Adrenal gland (tissue), 12 donors: ENCODE data around the gene FMN1. TPM values are rescaled to one million over a fixed set of nuclear protein-coding genes. Genes with fewer than 3 reads are reported as not detected.

Source experiments
- DNase-seq, 7 donors: peaks; one replicate each; pipeline ENCODE4 v3.0.0-alpha.2; 2019 to 2020
- H3K27ac ChIP-seq, 5 donors: fragments of 200-600 bp; sonication (generic) in 4 of 5; 1 replicate in 3 of 5; 2 replicates in 2 of 5; pipeline versions ENCODE4 v1.5.1 to v1.8.0; 2016 to 2020; ENCODE audit warnings: mild to moderate bottlenecking in 1 of 5
- H3K27me3 ChIP-seq: fragments of 200-600 bp; 2 replicates; pipeline ENCODE4 v1.8.0; 2021
- H3K36me3 ChIP-seq, 2 donors: fragments of 200-600 bp; replicated peaks in 1 of 2; 1 replicate in 1 of 2; 2 replicates in 1 of 2; pipeline versions ENCODE4 v1.5.1 to v1.8.0; 2018 to 2022
- H3K4me1 ChIP-seq, 2 donors: fragments of 200-600 bp; replicated peaks in 1 of 2; 1 replicate in 1 of 2; 2 replicates in 1 of 2; pipeline versions ENCODE4 v1.5.1 to v1.8.0; 2018 to 2021
- H3K4me3 ChIP-seq, 4 donors: fragments of 200-600 bp; sonication (generic) in 3 of 4; one replicate each; pipeline ENCODE4 v1.5.1; 2016 to 2018
- H3K9me3 ChIP-seq, 3 donors: fragments of 200-600 bp; sonication (generic) in 1 of 3; replicated peaks in 1 of 3; 1 replicate in 2 of 3; 2 replicates in 1 of 3; pipeline versions ENCODE4 v1.5.1 to v1.8.0; 2016 to 2021
- POLR2A ChIP-seq, 2 donors: fragments of 450-650 bp; IDR thresholded peaks; one replicate each; pipeline ENCODE4 v1.6.1; 2017; ENCODE audit warnings: antibody characterized with exemption in 2 of 2, mild to moderate bottlenecking in 2 of 2, moderate library complexity in 1 of 2
- WGBS, 4 donors: extraction: QIAGEN DNeasy Blood & Tissue Kit in 2 of 4; methylation state at CpG; one replicate each; pipeline versions ENCODE4 v1.1.5 to v1.1.7; 2013 to 2017; 5-methylcytosine and 5-hydroxymethylcytosine counted together
- intact Hi-C, 2 donors: fragments of 100-400 bp; cut with DNase I; formaldehyde crosslinking; loops; one replicate each; pipeline versions ENCODE4 v1.14.1 to v1.15.0; 2022 to 2023
- polyA plus RNA-seq, 3 donors: library from polyadenylated mRNA; stranded (reverse); fragments of 200-250 nt in 2 of 3; fragments of 350-450 nt in 1 of 3; fragmentation: Illumina TruSeq in 1 of 3; extraction: RNeasy Lipid Tissue Mini Kit (QIAGEN cat#74804) in 1 of 3; gene quantifications; one replicate each; pipeline ENCODE4 v1.2.3, GENCODE V29; 2013 to 2014
- total RNA-seq, 9 donors: library from RNA; depleted of rRNA in 4 of 9; stranded (reverse); fragments of >200 nt in 4 of 9; fragments of 120-200 nt in 1 of 9; fragmentation: NEBNext Ultra II Directional in 1 of 9; extraction: Animal tissue kit (Norgen Biotek cat#: 25700) in 1 of 9; gene quantifications; one replicate each; pipeline versions ENCODE4 v1.1.0 to v1.2.4, GENCODE V29; 2013 to 2023
- TF ChIP-seq, protein P1 (sequence below), 6 experiments: fragments of 450-650 bp in 4 of 6; fragments of 200-600 bp in 2 of 6; sonication (generic) in 1 of 6; IDR thresholded peaks; 1 replicate in 5 of 6; 2 replicates in 1 of 6; pipeline versions ENCODE4 v1.5.1 to v1.8.0; 2016 to 2021; ENCODE audit warnings: antibody characterized with exemption in 6 of 6, mild to moderate bottlenecking in 2 of 6, moderate library complexity in 1 of 6
- donor health status: healthy with polysubstance abuse.
- donor health status: Bipolar disorder and iron deficiency.
- donor health status: DM: yes; HTN: yes; CAD: no.
- donor health status: DM: no; HTN: no; CAD: no.
- donor health status: DM: no; HTN: no; CAD: no.
- donor health status: DM: yes; HTN: yes; CAD: no.

The FMN1 gene
- total and polyA plus RNA-seq, 12 donors: 0.37 to 29.2 (median 11.4) TPM

DNA sequence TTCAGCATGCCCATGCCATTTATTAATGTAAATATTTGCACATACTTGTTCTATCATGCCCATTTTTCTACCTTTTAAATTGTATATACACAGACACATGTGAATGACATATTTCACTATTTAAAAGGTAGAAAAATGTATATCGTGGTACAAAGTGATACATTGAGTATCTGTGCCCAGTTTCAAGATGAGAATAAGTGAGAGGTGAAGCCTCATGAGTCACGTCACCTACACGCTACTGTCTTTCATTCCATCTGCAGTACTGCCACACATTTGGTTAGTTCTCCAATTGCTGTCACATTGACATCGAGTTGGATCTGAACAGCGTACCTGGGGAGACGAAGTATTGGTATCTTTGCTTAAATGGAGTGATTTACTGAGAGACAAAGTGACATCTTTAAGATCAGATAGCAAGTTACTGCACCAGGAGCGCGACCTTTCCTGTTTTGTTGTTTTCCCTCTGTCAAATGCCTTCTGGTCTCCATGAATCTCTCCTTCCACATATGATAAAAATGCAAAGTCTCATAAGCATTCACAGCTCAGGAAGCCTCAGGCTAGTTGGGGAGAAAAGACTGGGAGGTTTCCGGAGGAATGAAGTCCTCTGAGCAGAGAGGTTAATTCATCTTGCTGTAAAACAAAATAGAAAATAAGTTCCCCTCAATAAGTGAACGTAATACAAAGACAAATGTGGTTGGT lies 464.7 kb downstream of the FMN1 start:
- 68 to 73% (median 71%) methylated on average over 10 of the region's 10 CpGs for WGBS, 4 donors
- H3K9me3 ChIP-seq: no peaks in the 10 kb centered on the region
- H3K36me3 ChIP-seq: no peaks in the 10 kb centered on the region
- no peaks in the 10 kb centered on the region for H3K4me1 ChIP-seq
- H3K27ac ChIP-seq: no peak overlapping the region
- intact Hi-C loops: no loop called here
- TF ChIP-seq, protein P1, sequence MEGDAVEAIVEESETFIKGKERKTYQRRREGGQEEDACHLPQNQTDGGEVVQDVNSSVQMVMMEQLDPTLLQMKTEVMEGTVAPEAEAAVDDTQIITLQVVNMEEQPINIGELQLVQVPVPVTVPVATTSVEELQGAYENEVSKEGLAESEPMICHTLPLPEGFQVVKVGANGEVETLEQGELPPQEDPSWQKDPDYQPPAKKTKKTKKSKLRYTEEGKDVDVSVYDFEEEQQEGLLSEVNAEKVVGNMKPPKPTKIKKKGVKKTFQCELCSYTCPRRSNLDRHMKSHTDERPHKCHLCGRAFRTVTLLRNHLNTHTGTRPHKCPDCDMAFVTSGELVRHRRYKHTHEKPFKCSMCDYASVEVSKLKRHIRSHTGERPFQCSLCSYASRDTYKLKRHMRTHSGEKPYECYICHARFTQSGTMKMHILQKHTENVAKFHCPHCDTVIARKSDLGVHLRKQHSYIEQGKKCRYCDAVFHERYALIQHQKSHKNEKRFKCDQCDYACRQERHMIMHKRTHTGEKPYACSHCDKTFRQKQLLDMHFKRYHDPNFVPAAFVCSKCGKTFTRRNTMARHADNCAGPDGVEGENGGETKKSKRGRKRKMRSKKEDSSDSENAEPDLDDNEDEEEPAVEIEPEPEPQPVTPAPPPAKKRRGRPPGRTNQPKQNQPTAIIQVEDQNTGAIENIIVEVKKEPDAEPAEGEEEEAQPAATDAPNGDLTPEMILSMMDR (IDR thresholded peaks at IDR 0.05): no peak
- TF ChIP-seq POLR2A (IDR thresholded peaks at IDR 0.05): no peak
- H3K27me3 ChIP-seq: peaks cover 10% of the 10 kb centered on the region
- no peak overlapping the region for H3K4me3 ChIP-seq
- no peak for DNase-seq

DNA sequence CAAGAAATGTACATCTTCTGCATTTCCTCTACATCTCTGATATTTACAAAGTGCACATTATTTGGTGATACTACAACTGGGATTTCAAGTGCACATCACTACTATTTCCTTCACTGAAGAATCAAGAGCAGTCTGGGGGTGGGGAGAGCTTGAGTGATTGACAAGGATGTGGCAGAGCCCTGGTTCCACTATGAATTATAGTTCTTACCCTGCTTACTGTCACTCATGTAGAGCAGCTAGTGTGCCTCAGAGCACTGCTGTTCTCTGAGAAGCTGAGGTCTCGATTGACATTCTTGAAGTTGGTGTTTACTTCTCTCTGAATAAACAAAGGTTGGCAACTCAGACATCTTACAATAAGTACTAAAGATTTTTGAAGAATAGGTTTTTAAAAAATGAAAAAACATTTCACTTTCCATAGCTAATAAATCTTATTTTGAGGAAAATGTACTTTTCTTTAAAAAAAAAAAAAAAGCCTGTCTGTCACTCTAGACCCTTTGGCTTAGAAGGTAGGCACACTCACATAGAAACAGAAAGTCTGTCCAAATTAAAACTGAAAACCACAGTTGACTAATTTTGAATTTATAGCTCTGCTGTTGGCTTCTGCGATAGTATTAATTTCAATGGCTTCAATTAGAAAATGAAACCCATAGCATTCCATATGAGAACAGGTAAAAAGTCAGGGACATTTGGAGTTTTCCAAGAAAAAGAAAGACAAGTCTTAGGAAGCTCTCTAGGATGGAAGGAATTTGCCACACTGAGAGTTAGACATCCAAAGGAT lies 471.2 kb downstream of the FMN1 start:
- no peaks in the 10 kb centered on the region for H3K36me3 ChIP-seq
- no peak for TF ChIP-seq POLR2A (IDR thresholded peaks at IDR 0.05)
- TF ChIP-seq, protein P1 (IDR thresholded peaks at IDR 0.05): no peak
- no peaks in the 10 kb centered on the region for H3K9me3 ChIP-seq
- no peak overlapping the region for H3K27ac ChIP-seq
- no peak for DNase-seq
- WGBS, 4 donors: 69 to 76% (median 75%) methylated on average over 2 of the region's 2 CpGs
- peaks cover 0 to 6% of the 10 kb centered on the region in 2 donors for H3K4me1 ChIP-seq
- H3K27me3 ChIP-seq: peaks cover 22% of the 10 kb centered on the region
- intact Hi-C loops: no loop called here
- no peak overlapping the region for H3K4me3 ChIP-seq

DNA sequence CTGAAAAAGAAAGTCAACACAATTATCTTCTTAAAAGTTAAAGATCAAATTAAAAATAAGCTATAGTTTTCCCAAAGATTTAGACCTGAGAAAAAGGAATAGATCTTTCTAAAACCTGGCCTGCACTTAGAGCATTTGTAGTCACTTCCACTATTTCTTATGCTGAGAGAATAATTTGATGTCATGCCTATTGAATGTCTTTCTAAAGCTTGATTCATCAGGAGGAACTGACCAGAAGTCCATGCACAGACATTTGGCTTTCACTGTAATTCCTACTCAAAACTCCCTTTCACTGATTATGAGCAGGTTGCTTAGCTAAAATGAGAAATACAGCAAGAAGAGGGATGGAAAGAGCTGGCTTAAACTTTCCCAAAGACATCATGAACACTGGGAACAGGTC lies 472.4 kb downstream of the FMN1 start:
- no peak for DNase-seq
- H3K27me3 ChIP-seq: peaks cover 34% of the 10 kb centered on the region
- TF ChIP-seq POLR2A (IDR thresholded peaks at IDR 0.05): no peak
- H3K4me1 ChIP-seq: peaks cover 0 to 12% of the 10 kb centered on the region in 2 donors
- H3K9me3 ChIP-seq: no peaks in the 10 kb centered on the region
- intact Hi-C loops: no loop called here
- H3K36me3 ChIP-seq: no peaks in the 10 kb centered on the region
- H3K27ac ChIP-seq: no peak overlapping the region
- no peak overlapping the region for H3K4me3 ChIP-seq

- Histone ChIP-seq H3K27me3 (peaks cover 39% of the 10 kb centered on the region), H3K4me1 (peaks cover 0 to 15% of the 10 kb centered on the region in 2 donors), H3K4me3 (no peak overlapping the region), H3K36me3 (no peaks in the 10 kb centered on the region), H3K27ac (no peak overlapping the region), H3K9me3 (no peaks in the 10 kb centered on the region)
- no peak for TF ChIP-seq POLR2A (IDR thresholded peaks at IDR 0.05)
- TF ChIP-seq, protein P1 (IDR thresholded peaks at IDR 0.05): no peak
- DNase-seq: no peak
- 73 to 76% (median 75%) methylated on average over 6 of the region's 6 CpGs for WGBS, 4 donors
- intact Hi-C loops: no loop called here
These were observed 472.9 kb downstream of the FMN1 start for GRCh38 chr15:32721596-32721995.
